HG03460 (cell line): ENCODE data around the gene AGRP.
"Not testable (repeated sequence)": the region's sequence is repeated elsewhere in the genome, so short reads cannot be mapped to it uniquely, and the experiment has no call there.

ENCODE experiments used
- ATAC-seq: cut with Tn5 transposase; IDR thresholded peaks from one replicate; pipeline ENCODE4 v1.9.1; 2021; ENCODE audit not compliant: unreplicated experiment

The AGRP gene

GRCh38 chr16:67483150-67483549, at the start of gene AGRP:
Gene AGRP, minus strand, starts transcription at chr16:67483547. Its CDS starts 149 bp downstream, at chr16:67483398.
- ATAC-seq: no peak

DNA sequence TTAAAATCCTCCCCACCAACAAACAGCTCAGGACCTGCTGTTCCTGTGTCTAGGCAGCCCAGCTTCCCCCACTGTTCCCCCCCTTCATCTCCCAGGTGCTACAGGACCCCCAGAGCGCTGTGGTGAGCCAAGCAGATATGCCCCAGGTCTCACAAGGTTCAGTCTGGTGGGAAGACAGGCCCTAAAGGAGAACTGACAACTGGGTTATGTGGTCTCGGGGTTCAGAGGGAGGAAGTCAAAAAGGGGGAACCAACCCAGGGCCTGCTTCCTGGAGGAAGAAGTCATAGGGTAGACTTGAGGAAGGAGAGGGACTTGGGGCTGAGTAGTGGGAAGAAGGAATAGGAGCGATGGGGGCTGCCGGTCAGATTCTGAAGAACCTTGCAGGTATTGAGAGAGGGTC, 47.9 kb upstream of the AGRP start:
- no peak for ATAC-seq

DNA sequence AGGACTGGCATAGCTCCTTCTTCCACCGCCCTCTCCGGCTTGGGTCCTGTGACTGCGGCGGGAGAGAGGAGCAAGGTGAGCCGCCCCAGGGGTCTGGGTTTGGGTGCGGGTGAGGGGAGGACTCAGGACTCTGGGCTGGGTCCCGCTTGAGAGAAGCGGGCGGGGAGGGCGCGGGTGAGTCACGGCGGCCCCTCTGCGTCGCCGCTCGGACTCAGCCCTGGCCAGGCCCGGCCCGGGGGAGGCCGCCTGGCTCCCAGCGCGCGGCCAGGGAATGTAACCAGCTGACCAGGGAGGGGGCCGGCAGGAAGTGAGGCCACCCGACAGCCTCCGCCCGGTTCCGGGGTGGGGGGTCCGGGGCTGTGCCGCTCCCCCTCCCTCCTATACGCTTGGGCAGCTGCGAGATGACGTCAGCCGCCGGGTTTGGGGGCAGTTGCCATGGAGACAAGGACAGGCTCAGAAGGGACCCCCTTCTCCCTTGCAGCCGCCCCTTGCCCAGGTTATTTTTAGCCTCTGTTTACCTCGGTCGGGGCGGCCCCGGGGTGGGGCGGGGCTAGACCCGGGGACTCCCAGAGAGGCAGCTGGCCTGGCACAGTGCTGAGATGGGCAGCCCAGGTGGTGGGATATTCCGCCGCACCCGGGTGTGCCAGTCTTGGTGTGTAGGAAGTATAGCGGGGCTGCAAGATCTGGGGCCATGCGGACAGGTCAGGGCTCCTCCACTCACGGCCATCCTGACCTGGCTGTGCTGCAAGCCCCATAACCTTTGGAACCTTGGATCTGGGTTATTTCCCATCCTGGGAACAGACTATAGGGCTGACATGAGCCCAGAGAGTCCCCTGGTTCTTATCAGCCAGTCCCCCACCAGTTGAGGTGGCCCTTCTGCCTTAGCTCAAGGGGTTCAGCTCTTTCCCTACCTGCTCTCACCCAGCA, 46.9 kb upstream of the AGRP start:
- ATAC-seq: peak; percentile 41

DNA sequence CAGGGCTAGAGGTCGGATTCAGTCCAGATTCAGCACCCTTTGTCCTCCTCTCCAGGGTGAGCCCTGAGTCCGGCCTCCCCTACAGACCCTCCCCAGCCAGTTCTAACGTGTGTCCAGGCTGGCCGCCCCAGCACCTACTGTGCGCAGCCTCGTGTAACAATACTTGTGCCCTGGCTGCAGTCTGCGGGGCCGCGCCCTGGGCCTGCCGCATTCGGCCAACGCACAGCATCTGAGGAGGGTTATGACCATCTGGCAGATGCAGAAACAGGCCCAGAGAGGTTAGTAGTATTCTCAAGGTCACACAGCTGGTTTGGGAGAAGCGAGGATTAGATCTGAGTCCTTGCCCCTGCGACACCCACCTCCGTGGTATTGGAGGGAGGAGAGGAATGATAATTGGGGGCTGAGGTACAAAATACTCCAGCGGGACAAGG, 46.2 kb upstream of the AGRP start:
- no peak for ATAC-seq

DNA sequence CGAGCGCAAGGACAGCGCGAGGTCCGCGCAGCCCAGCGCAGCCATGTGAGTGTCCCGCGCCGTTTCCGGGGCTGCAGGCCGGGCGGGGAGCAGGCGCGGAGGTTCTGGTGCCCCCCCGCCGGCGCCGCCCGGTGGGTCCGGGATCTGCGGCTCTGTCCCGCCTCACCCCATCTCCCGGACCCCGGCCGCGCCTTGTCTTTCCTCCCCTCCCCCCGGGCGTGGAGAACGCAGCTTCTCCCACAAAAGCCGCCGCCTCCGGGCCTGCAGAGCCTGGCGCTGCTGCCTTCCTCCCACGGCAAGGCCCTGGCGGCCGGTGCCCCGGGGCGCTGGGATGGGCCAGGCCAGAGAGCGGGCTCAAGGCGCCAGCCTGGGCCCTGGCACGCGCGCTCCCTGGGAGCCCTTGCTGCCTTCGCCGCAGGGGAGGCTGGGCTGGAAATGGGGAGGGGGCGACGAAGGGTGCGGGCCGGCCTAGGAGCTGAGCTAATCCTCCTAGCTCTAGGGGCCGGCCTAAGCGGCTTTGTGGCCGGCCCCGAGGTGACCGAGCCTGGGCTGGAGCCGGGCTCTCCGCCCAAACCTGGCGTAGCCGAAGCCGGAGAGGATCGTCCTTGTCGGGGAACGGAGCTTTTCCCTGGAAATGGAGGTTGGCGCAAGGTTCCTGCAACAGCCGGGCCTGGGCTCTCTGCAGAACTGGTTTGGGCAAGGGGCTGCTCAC, 45.7 kb upstream of the AGRP start:
- no peak for ATAC-seq

- ATAC-seq: no peak
Measured at GRCh38 chr16:67528222-67528869, 45.0 kb upstream of the AGRP start, which contains the start of gene RIPOR1. Gene RIPOR1, plus strand, starts transcription at chr16:67528829. Its CDS starts 9,618 bp downstream, at chr16:67538447.

- ATAC-seq: no peak
Measured at GRCh38 chr16:67526149-67526791, 42.9 kb upstream of the AGRP start.

- ATAC-seq: no peak
Measured at GRCh38 chr16:67525176-67525860, 42.0 kb upstream of the AGRP start.

GRCh38 chr16:67521095-67521804, 37.9 kb upstream of the AGRP start:
- peak; percentile 61 for ATAC-seq

- no peak for ATAC-seq
Measured at GRCh38 chr16:67519242-67519641, 35.9 kb upstream of the AGRP start.

GRCh38 chr16:67518676-67519075, 35.3 kb upstream of the AGRP start:
- ATAC-seq: no peak

GRCh38 chr16:67517661-67518423, 34.5 kb upstream of the AGRP start:
- peak; percentile 44 for ATAC-seq

GRCh38 chr16:67517155-67517445, 33.8 kb upstream of the AGRP start:
- no peak for ATAC-seq

DNA sequence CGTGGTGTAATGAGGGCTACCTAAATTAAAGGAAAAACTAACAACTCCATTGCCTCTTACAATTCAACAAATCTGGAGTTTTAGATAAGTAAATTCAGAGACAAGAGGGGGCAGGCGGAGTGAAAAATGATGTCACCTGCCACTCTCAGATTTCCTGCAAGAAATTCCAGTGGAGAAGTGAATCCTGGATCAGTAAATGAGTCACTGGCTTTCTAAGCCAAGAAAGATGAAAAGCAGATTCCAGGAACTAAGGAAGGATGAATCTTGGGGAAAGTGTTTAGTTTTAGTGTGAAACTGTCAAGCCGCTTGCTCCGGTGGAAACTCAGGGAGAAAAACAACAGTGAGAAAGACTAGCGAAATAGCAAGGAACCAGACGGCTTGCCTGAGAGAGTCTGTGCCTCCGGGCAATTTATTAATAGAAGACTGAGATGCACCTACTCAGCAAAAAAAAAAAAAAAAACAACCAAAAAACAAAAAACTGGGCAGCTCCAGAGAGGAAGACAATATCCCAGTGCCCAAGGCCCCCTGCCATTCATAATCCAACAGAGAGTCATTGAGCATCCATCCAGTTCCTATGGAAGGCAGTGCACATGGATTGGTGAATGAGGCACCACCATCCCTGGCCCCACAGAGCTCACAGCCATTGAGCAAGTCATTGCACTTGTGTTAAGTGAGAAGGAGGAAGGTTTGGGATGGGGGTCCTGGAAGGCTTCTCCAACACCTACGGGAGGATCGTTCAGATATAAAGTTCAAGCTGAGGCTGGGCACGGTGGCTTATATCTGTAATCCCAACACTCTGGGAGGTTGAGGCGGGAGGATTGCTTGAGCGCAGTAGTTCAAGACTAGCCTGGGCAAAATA, 33.2 kb upstream of the AGRP start:
- no peak for ATAC-seq

DNA sequence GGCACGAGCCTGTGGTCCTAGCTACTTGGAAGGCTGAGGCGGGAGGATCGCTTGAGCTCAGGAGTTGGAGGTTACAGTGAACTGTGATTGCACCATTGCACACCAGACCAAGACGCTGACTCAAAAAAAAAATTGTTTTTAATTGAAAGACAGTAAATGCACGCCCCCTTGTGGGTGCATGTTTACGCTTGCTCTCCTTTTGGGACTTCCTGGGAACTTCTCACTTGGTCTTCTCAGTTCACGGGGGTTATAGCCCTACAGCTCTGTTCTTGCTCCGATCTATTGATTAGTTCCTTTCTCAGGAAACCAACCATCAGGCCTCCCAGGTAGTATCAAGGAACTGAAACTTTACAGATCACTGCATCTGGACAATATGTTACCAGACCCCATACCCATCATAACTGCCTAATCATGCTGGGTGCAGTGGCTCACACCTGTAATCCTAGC, 31.1 kb upstream of the AGRP start:
- peak; percentile 55 for ATAC-seq

DNA sequence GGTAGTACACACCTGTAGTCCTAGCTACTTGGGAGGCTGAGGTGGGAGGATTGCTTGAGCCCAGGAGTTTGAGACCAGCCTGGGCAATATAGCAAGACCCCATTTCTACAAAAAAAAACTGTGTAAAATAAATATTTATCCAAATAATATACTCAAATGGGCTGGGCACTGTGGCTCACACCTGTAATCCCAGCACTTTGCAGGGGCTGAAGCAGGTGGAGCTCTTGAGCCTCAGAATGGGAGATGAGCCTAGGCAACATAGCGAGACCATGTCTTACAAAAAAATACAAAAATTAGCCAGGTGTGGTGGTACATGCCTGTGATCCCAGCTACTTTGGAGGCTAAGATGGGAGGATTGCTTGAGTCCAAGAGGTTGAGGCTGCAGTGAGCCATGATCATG, 30.5 kb upstream of the AGRP start:
- not testable (repeated sequence) for ATAC-seq

- ATAC-seq: no peak
Measured at GRCh38 chr16:67509016-67509415, 25.7 kb upstream of the AGRP start.

- no peak for ATAC-seq
Measured at GRCh38 chr16:67506468-67506867, 23.1 kb upstream of the AGRP start.
